ENCODE results near the gene AXDND1.

DNA sequence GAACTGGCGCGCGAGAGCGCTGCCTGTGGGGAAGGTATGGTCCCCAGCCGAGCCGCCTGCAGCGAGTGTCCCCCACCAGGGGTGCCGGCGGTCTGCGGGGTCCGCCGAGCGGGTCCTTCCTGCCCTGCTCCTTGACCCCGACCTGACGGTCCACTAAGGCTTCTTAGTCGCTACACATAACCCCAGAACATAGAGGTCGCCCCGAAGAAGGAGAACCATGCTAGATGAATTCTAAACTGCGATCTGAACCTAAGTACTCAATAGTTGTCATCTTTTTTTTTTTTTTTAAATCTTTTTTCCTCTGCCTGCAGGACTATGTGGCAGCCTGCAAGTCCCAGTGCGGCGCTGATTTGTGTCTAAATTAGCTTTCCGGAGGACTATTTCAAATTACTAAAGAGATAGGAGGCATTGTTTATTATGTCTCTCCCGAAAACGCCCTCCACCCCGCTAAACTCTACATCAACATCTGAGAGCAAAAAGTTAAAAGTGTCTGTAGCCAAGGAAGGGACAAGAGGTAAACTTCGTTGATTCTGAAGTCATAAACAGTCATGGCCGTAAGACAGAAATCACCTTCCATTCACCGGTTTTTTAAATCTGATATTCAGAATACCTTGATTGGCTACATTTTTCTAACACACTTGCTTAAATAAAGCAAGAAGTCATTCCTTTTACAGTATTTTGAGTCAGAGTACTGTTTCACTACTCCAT, 476 bp downstream of the AXDND1 start:
- no peak for TF ChIP-seq POLR2AphosphoS5 (IDR thresholded peaks at IDR 0.05)
- TF ChIP-seq, protein P1, sequence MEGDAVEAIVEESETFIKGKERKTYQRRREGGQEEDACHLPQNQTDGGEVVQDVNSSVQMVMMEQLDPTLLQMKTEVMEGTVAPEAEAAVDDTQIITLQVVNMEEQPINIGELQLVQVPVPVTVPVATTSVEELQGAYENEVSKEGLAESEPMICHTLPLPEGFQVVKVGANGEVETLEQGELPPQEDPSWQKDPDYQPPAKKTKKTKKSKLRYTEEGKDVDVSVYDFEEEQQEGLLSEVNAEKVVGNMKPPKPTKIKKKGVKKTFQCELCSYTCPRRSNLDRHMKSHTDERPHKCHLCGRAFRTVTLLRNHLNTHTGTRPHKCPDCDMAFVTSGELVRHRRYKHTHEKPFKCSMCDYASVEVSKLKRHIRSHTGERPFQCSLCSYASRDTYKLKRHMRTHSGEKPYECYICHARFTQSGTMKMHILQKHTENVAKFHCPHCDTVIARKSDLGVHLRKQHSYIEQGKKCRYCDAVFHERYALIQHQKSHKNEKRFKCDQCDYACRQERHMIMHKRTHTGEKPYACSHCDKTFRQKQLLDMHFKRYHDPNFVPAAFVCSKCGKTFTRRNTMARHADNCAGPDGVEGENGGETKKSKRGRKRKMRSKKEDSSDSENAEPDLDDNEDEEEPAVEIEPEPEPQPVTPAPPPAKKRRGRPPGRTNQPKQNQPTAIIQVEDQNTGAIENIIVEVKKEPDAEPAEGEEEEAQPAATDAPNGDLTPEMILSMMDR (IDR thresholded peaks at IDR 0.05) = no peak
- TF ChIP-seq POLR2A (IDR thresholded peaks at IDR 0.05) = no peak

All from stomach (tissue), 4 donors.